ENCODE data around the gene ZDHHC9.

DNA sequence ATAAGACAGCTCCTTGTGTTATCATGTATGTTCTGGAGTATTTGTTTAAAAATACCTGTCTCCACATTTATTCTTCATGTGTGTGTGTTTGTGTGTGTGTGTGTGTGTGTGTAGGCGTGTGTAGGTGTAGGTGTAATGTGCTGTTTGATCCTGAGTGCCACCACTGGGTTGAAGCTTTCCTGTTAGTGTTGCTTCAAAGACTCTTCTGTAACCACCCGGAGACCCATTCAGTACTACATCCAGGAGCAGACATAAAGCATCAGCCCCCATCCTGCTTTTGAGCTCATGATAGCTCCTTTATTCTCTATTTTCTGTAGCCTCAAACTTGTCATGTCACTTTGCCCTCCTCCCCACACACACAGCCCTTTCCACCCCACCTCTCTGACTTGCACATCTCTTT, 3.0 kb upstream of the ZDHHC9 start:
- TF ChIP-seq, protein P1, sequence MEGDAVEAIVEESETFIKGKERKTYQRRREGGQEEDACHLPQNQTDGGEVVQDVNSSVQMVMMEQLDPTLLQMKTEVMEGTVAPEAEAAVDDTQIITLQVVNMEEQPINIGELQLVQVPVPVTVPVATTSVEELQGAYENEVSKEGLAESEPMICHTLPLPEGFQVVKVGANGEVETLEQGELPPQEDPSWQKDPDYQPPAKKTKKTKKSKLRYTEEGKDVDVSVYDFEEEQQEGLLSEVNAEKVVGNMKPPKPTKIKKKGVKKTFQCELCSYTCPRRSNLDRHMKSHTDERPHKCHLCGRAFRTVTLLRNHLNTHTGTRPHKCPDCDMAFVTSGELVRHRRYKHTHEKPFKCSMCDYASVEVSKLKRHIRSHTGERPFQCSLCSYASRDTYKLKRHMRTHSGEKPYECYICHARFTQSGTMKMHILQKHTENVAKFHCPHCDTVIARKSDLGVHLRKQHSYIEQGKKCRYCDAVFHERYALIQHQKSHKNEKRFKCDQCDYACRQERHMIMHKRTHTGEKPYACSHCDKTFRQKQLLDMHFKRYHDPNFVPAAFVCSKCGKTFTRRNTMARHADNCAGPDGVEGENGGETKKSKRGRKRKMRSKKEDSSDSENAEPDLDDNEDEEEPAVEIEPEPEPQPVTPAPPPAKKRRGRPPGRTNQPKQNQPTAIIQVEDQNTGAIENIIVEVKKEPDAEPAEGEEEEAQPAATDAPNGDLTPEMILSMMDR (IDR thresholded peaks at IDR 0.05): no peak
- TF ChIP-seq POLR2A (IDR thresholded peaks at IDR 0.05): no peak
